Endodermal cell (in vitro differentiated cells): ENCODE measurements around the gene KRTAP2-1. TPM values are rescaled to one million over a fixed set of nuclear protein-coding genes. Genes with fewer than 3 reads are reported as not detected.

ENCODE experiments used
- DNase-seq: peaks from one replicate; pipeline ENCODE4 v3.0.0-alpha.2; 2017
- H3K27ac ChIP-seq: 2 replicates; pipeline ENCODE4 v1.5.1; 2013; ENCODE audit warnings: mild to moderate bottlenecking, low read depth, low read length, moderate library complexity
- H3K27me3 ChIP-seq: 2 replicates; pipeline ENCODE4 v1.6.1; 2013; ENCODE audit warnings: mild to moderate bottlenecking, low read length, moderate library complexity; ENCODE audit not compliant: insufficient read depth, control insufficient read depth, poor library complexity, severe bottlenecking
- H3K36me3 ChIP-seq: 2 replicates; pipeline ENCODE4 v1.7.0; 2013; ENCODE audit warnings: mild to moderate bottlenecking, low read length, moderate library complexity; ENCODE audit not compliant: control insufficient read depth, insufficient read depth
- H3K4me1 ChIP-seq: one replicate; pipeline ENCODE4 v1.7.0; 2013; ENCODE audit warnings: low read length; ENCODE audit not compliant: control insufficient read depth, insufficient read depth
- H3K4me3 ChIP-seq: 2 replicates; pipeline ENCODE4 v1.5.1; 2013; ENCODE audit warnings: mild to moderate bottlenecking, low read length, moderate library complexity
- H3K9ac ChIP-seq: 2 replicates; pipeline ENCODE4 v1.6.1; 2013; ENCODE audit warnings: mild to moderate bottlenecking, low read length, moderate library complexity; ENCODE audit not compliant: poor library complexity, severe bottlenecking; ENCODE audit errors: extremely low read depth
- H3K9me3 ChIP-seq: 2 replicates; pipeline ENCODE4 v1.6.1; 2013; ENCODE audit warnings: mild to moderate bottlenecking, low read length, moderate library complexity; ENCODE audit not compliant: control insufficient read depth
- H3K27ac Mint-ChIP-seq: 2 replicates; pipeline ENCODE4 v1.8.0; 2020; ENCODE audit warnings: mixed read lengths
- H3K27me3 Mint-ChIP-seq: 2 replicates; pipeline ENCODE4 v1.8.0; 2021; ENCODE audit warnings: mild to moderate bottlenecking, mixed read lengths; ENCODE audit not compliant: insufficient read depth
- H3K36me3 Mint-ChIP-seq: 2 replicates; pipeline ENCODE4 v1.8.0; 2020; ENCODE audit warnings: low read depth, mixed read lengths
- H3K4me1 Mint-ChIP-seq: 2 replicates; pipeline ENCODE4 v1.8.0; 2020; ENCODE audit warnings: mixed read lengths
- H3K4me3 Mint-ChIP-seq: 2 replicates; pipeline ENCODE4 v1.8.0; 2020; ENCODE audit warnings: mild to moderate bottlenecking, moderate library complexity, mixed read lengths
- H3K9me3 Mint-ChIP-seq: 2 replicates; pipeline ENCODE4 v1.8.0; 2020; ENCODE audit warnings: mild to moderate bottlenecking, mixed read lengths
- CTCF ChIP-seq: fragments of 200-600 bp; sonication (generic); conservative IDR thresholded peaks from 2 replicates; pipeline ENCODE4 v1.5.0; 2021; ENCODE audit warnings: antibody characterized with exemption, mild to moderate bottlenecking
- WGBS, 2 experiments: methylation state at CpG; one replicate each; pipeline versions ENCODE4 v1.1.5 to v1.1.7; 2013; ENCODE audit warnings: missing lambda C conversion rate in 2 of 2, mixed read lengths in 1 of 2; ENCODE audit not compliant: insufficient coverage in 1 of 2, insufficient read length in 1 of 2; 5-methylcytosine and 5-hydroxymethylcytosine counted together
- total RNA-seq, 2 donors: library from RNA; stranded (reverse); fragmentation: NEBNext Ultra II Directional in 1 of 2; extraction: Animal tissue kit (Norgen Biotek cat#: 25700) in 1 of 2; gene quantifications; 2 replicates in 1 of 2; 3 replicates in 1 of 2; pipeline ENCODE4 v1.2.1, GENCODE V29; 2021

Gene KRTAP2-1
- total RNA-seq, 2 donors from 2014 or later, result not detected

GRCh38 chr17:41071606-41072360 lies 24.7 kb upstream of the KRTAP2-1 start:
- TF ChIP-seq CTCF, result no peak
- no peak overlapping the region for H3K27ac ChIP-seq
- no peaks in the 10 kb centered on the region for H3K4me1 Mint-ChIP-seq
- H3K4me1 ChIP-seq, result no peaks in the 10 kb centered on the region
- no peaks in the 10 kb centered on the region for H3K36me3 Mint-ChIP-seq
- no peak overlapping the region for H3K4me3 Mint-ChIP-seq
- no peaks in the 10 kb centered on the region for H3K9me3 ChIP-seq
- H3K9me3 Mint-ChIP-seq, result no peaks in the 10 kb centered on the region
- no peak for DNase-seq
- no peaks in the 10 kb centered on the region for H3K27me3 ChIP-seq
- H3K27me3 Mint-ChIP-seq, result peaks cover 3% of the 10 kb centered on the region
- H3K4me3 ChIP-seq, result no peak overlapping the region
- no peaks in the 10 kb centered on the region for H3K36me3 ChIP-seq
- H3K9ac ChIP-seq, result no peak overlapping the region
- WGBS, 2 experiments, result 92 to 96% methylated on average over 5 of the region's 5 CpGs
- no peak overlapping the region for H3K27ac Mint-ChIP-seq

GRCh38 chr17:41069031-41069430 lies 21.9 kb upstream of the KRTAP2-1 start:
- H3K27ac ChIP-seq, result no peak overlapping the region
- H3K36me3 ChIP-seq, result no peaks in the 10 kb centered on the region
- no peak overlapping the region for H3K9ac ChIP-seq
- Mint-ChIP-seq H3K4me3 (no peak overlapping the region), H3K9me3 (no peaks in the 10 kb centered on the region), H3K27ac (no peak overlapping the region), H3K36me3 (no peaks in the 10 kb centered on the region), H3K4me1 (no peaks in the 10 kb centered on the region), H3K27me3 (no peaks in the 10 kb centered on the region)
- H3K9me3 ChIP-seq, result no peaks in the 10 kb centered on the region
- 88 to 89% methylated on average over 3 of the region's 3 CpGs for WGBS, 2 experiments
- DNase-seq, result no peak
- H3K4me3 ChIP-seq, result no peak overlapping the region
- H3K27me3 ChIP-seq, result no peaks in the 10 kb centered on the region
- TF ChIP-seq CTCF, result no peak
- no peaks in the 10 kb centered on the region for H3K4me1 ChIP-seq

GRCh38 chr17:41067281-41067680 lies 20.2 kb upstream of the KRTAP2-1 start:
- Mint-ChIP-seq H3K4me3 (no peak overlapping the region), H3K9me3 (no peaks in the 10 kb centered on the region), H3K27ac (no peak overlapping the region), H3K36me3 (no peaks in the 10 kb centered on the region), H3K27me3 (no peaks in the 10 kb centered on the region), H3K4me1 (no peaks in the 10 kb centered on the region)
- TF ChIP-seq CTCF, result no peak
- Histone ChIP-seq H3K9me3 (no peaks in the 10 kb centered on the region), H3K36me3 (no peaks in the 10 kb centered on the region), H3K27me3 (no peaks in the 10 kb centered on the region), H3K9ac (no peak overlapping the region), H3K4me3 (no peak overlapping the region), H3K4me1 (no peaks in the 10 kb centered on the region), H3K27ac (no peak overlapping the region)
- DNase-seq, result no peak
